Liver (tissue), 3 donors: ENCODE data around the gene ITPK1.

Source experiments
- CTCF ChIP-seq: fragments of 150-350 bp; IDR thresholded peaks from 2 replicates; pipeline ENCODE4 v1.5.1; 2017; ENCODE audit warnings: improper control_type of control experiment, low read depth, low read length; ENCODE audit not compliant: missing input control
- EGR1 ChIP-seq, 2 donors: IDR thresholded peaks; 2 replicates each; pipeline ENCODE4 v1.6.1; 2016 to 2018; ENCODE audit warnings: antibody characterized with exemption in 2 of 2, low read depth in 2 of 2
- SP1 ChIP-seq: IDR thresholded peaks from 2 replicates; pipeline ENCODE4 v1.6.1; 2018; ENCODE audit warnings: antibody characterized with exemption, mild to moderate bottlenecking
- TAF1 ChIP-seq: conservative IDR thresholded peaks from 2 replicates; pipeline ENCODE4 v1.6.1; 2016; ENCODE audit warnings: antibody characterized with exemption, mild to moderate bottlenecking
- ZBTB33 ChIP-seq: IDR thresholded peaks from 2 replicates; pipeline ENCODE4 v1.6.1; 2016; ENCODE audit warnings: antibody characterized with exemption
- donor health status: healthy.
- donor health status: healthy.

- TF ChIP-seq ZBTB33 (no peak), CTCF (no peak), EGR1 (IDR thresholded peaks at IDR 0.05; ENCODE audit: low read depth in 2 of 2) (no peak), TAF1 (no peak), SP1 (no peak)
Observed at GRCh38 chr14:93006567-93007051, 109.1 kb downstream of the ITPK1 start.
